GM12878 (cell line): ENCODE results near the gene DDX50. TPM values are rescaled to one million over a fixed set of nuclear protein-coding genes. Genes with fewer than 3 reads are reported as not detected.

ENCODE experiments used
- ATAC-seq: fragments of 200-7000 bp; cut with Tn5 transposase; 3 replicates; pipeline ENCODE4 v1.9.1; 2020; ENCODE audit warnings: mild to moderate bottlenecking, moderate library complexity
- BruUV-seq: library from RNA; stranded (reverse); fragments of 400-500 nt; replicated peaks from 2 replicates; lab custom pipeline; 2021; lab: Mats Ljungman, UMichigan
- CTCF ChIA-PET: fragments of 300-600 bp; sonication (Branson Sonifier 250); formaldehyde crosslinking; extraction: SDS; loops from one replicate; lab custom pipeline; 2021; ENCODE audit warnings: inconsistent platforms; lab: Yijun Ruan, JAX
- POLR2A ChIA-PET: fragments of 350-600 bp; formaldehyde crosslinking; extraction: SDS; loops from one replicate; lab custom pipeline; 2021; ENCODE audit warnings: inconsistent platforms; lab: Charles Lee
- RAD21 ChIA-PET: fragments of 300-600 bp; sonication (Branson Sonifier 250); formaldehyde crosslinking; loops from one replicate; lab custom pipeline; 2023; ENCODE audit warnings: antibody characterized with exemption; ENCODE audit not compliant: unreplicated experiment; lab: Charles Lee
- SMC1A ChIA-PET: fragments of 300-600 bp; sonication (Branson Sonifier 250); formaldehyde crosslinking; loops from one replicate; lab custom pipeline; 2023; ENCODE audit not compliant: unreplicated experiment, uncharacterized antibody; lab: Charles Lee
- DNase-seq: peaks from one replicate; pipeline ENCODE4 v3.0.0-alpha.2; 2011; ENCODE audit warnings: low read depth, low spot score
- FAIRE-seq: peaks from 3 replicates; lab custom pipeline; 2011; peaks lifted over from hg19 to GRCh38; lab: Jason Lieb, UNC
- H2AFZ ChIP-seq: 2 replicates; pipeline ENCODE4 v1.6.0; 2011; ENCODE audit warnings: low read depth, low read length, control low read depth; ENCODE audit not compliant: control insufficient read depth
- H3K27ac ChIP-seq: 2 replicates; pipeline ENCODE4 v1.5.1; 2011; ENCODE audit warnings: control low read depth; ENCODE audit not compliant: control insufficient read depth, insufficient read depth
- H3K27me3 ChIP-seq, 2 experiments: replicated peaks in 1 of 2; 2 replicates each; pipeline versions ENCODE4 v1.6.0 to v1.6.1; 2011; ENCODE audit warnings: low read length in 1 of 2; ENCODE audit not compliant: control insufficient read depth in 2 of 2, insufficient read depth in 2 of 2
- H3K36me3 ChIP-seq, 2 experiments: 2 replicates each; pipeline ENCODE4 v1.5.1; 2011; ENCODE audit warnings: low read length in 1 of 2; ENCODE audit not compliant: control insufficient read depth in 2 of 2, insufficient read depth in 2 of 2
- H3K4me1 ChIP-seq: 2 replicates; pipeline ENCODE4 v1.6.1; 2011; ENCODE audit warnings: mild to moderate bottlenecking, low read length, moderate library complexity, mixed read lengths; ENCODE audit not compliant: control insufficient read depth, insufficient read depth
- H3K4me2 ChIP-seq: 2 replicates; pipeline ENCODE4 v1.6.0; 2011; ENCODE audit warnings: control low read depth; ENCODE audit not compliant: control insufficient read depth, insufficient read depth
- H3K4me3 ChIP-seq: fragments of 200-600 bp; sonication (generic); 2 replicates; pipeline ENCODE4 v1.5.1; 2016
- H3K79me2 ChIP-seq: 2 replicates; pipeline ENCODE4 v1.6.0; 2011; ENCODE audit warnings: low read length; ENCODE audit not compliant: control insufficient read depth, insufficient read depth
- H3K9ac ChIP-seq: 2 replicates; pipeline ENCODE4 v1.8.0; 2011; ENCODE audit warnings: low read length, control low read depth, mixed read lengths; ENCODE audit not compliant: control insufficient read depth, insufficient read depth
- H3K9me3 ChIP-seq: replicated peaks from 3 replicates; pipeline ENCODE4 v1.5.1; 2011; ENCODE audit warnings: mild to moderate bottlenecking, low read length; ENCODE audit not compliant: control insufficient read depth, insufficient read depth
- H4K20me1 ChIP-seq: 2 replicates; pipeline ENCODE4 v1.6.0; 2011; ENCODE audit not compliant: control insufficient read depth, insufficient read depth
- BMI1 ChIP-seq: fragments of 450-650 bp; IDR thresholded peaks from 2 replicates; pipeline ENCODE4 v1.6.1; 2016; ENCODE audit warnings: mild to moderate bottlenecking, moderate library complexity, borderline replicate concordance
- CEBPZ ChIP-seq: fragments of 150-350 bp; IDR thresholded peaks from 2 replicates; pipeline ENCODE4 v1.6.1; 2016; ENCODE audit warnings: low read depth, low read length
- HDAC2 ChIP-seq: fragments of 200-600 bp; sonication (generic); IDR thresholded peaks from 2 replicates; pipeline ENCODE4 v1.6.1; 2017
- IKZF1 ChIP-seq: fragments of 450-650 bp; conservative IDR thresholded peaks from 2 replicates; pipeline ENCODE4 v1.6.1; 2017; ENCODE audit warnings: antibody characterized with exemption, mild to moderate bottlenecking
- KDM1A ChIP-seq: fragments of 200-600 bp; sonication (generic); IDR thresholded peaks from 2 replicates; pipeline ENCODE4 v1.6.1; 2016; ENCODE audit warnings: borderline replicate concordance
- MEF2A ChIP-seq: IDR thresholded peaks from 2 replicates; pipeline ENCODE4 v1.6.1; 2011; ENCODE audit warnings: low read depth, mild to moderate bottlenecking, low read length, moderate library complexity; ENCODE audit not compliant: insufficient read depth
- MXI1 ChIP-seq: fragments of 150-350 bp; IDR thresholded peaks from 2 replicates; pipeline ENCODE4 v1.6.1; 2011; ENCODE audit warnings: low read depth, mild to moderate bottlenecking, inconsistent platforms, low read length, improper control_type of control experiment
- MYB ChIP-seq: fragments of 150-350 bp; IDR thresholded peaks from 2 replicates; pipeline ENCODE4 v1.6.1; 2014; ENCODE audit warnings: mild to moderate bottlenecking, low read depth, low read length, borderline replicate concordance
- RELA ChIP-seq: fragments of 450-650 bp; IDR thresholded peaks from 2 replicates; pipeline ENCODE4 v1.8.0; 2014; ENCODE audit warnings: borderline replicate concordance; ENCODE audit not compliant: partially characterized antibody
- SREBF2 ChIP-seq: IDR thresholded peaks from 2 replicates; pipeline ENCODE4 v1.6.1; 2012; ENCODE audit warnings: mild to moderate bottlenecking, low read length
- ZNF592 ChIP-seq: fragments of 450-650 bp; IDR thresholded peaks from 2 replicates; pipeline ENCODE4 v1.6.1; 2017; ENCODE audit warnings: mild to moderate bottlenecking, moderate library complexity
- WGBS: methylation state at CpG from one replicate; pipeline ENCODE4 v1.1.6; 2016; ENCODE audit warnings: low lambda C conversion rate; ENCODE audit not compliant: insufficient replicate concordance, insufficient coverage; ENCODE audit errors: missing lambda C conversion rate; 5-methylcytosine and 5-hydroxymethylcytosine counted together
- in situ Hi-C: fragments of 300-500 bp; cut with MboI; formaldehyde crosslinking; loops from 9 replicates; pipeline ENCODE4 v1.14.3; 2018; ENCODE audit warnings: mixed read lengths
- intact Hi-C: fragments of 100-400 bp; cut with micrococcal nuclease; formaldehyde crosslinking; loops from one replicate; pipeline ENCODE4 v1.14.2; 2022; ENCODE audit not compliant: unreplicated experiment
- polyA plus RNA-seq, 11 experiments: library from polyadenylated mRNA; depleted of rRNA in 4 of 11; unstranded in 6 of 11; stranded (reverse) in 5 of 11; fragments of >200 nt; fragmentation: Nextera tagmentation in 4 of 11; fragmentation: Illumina TruSeq in 1 of 11; extraction: Ambion mirVana in 4 of 11; extraction: Trizol in 1 of 11; gene quantifications; 1 replicate in 1 of 11; 2 replicates in 10 of 11; pipeline versions ENCODE4 v1.2.1 to v1.2.3, GENCODE V29; 2011 to 2016; ENCODE audit warnings: inconsistent platforms in 2 of 11, missing spikeins in 2 of 11, low read depth in 1 of 11
- total RNA-seq, 4 experiments: library from RNA; depleted of rRNA in 3 of 4; stranded (reverse); fragments of >200 nt in 3 of 4; fragmentation: Illumina TruSeq in 1 of 4; extraction: Trizol in 1 of 4; gene quantifications; 2 replicates each; pipeline versions ENCODE4 v1.2.1 to v1.2.3, GENCODE V29; 2013 to 2021
- TF ChIP-seq, protein P1 (sequence below): fragments of 450-650 bp; IDR thresholded peaks from 2 replicates; pipeline ENCODE4 v1.6.1; 2017; ENCODE audit warnings: mild to moderate bottlenecking, low read depth, inconsistent platforms; ENCODE audit not compliant: poor library complexity, severe bottlenecking

Gene DDX50
- total and polyA plus RNA-seq, 10 of the 15 experiments (the other 5 are each of a cell fraction or from before 2014, with no cell fraction given), result 24.9 to 52.0 (median 36.8) TPM

DNA sequence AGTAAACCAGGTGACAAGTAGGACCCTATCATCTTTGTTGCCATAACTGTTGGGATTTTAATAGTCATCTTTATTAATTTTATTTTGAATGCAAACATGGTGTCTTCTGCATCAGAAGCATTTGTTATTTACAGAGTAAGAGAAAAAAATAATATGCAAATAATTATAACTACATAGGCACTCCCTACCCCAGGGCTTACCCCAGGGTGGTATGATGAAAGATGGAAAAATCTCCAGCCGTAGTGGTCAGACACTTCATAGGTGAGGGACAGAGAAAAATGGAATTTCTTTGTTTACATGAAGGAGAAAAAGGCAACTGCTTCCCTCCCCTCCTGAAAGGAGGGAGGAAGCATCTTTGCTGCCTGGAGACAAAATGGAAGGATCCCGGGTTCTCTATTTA lies 44.1 kb upstream of the DDX50 start:
- no peak overlapping the region for H3K27ac ChIP-seq
- FAIRE-seq (no peak), ATAC-seq (no peak), DNase-seq (no peak)
- intact Hi-C loops (no loop called here), in situ Hi-C loops (no loop called here)
- ChIA-PET POLR2A (no interaction called here), CTCF (interaction anchor here (0.7 kb wide), 1 partner anchor 652 kb away, joined by 3 read pairs; no protein-coding TSS in a partner anchor), RAD21 (no interaction called here), SMC1A (no interaction called here)
- no TSS peak for BruUV-seq
- 3% methylated on average over 2 of the region's 2 CpGs for WGBS
- no peaks in the 10 kb centered on the region for H3K4me1 ChIP-seq
- no peaks in the 10 kb centered on the region for H3K79me2 ChIP-seq
- no peak overlapping the region for H3K4me3 ChIP-seq
- H3K9ac ChIP-seq, result no peak overlapping the region
- H3K36me3 ChIP-seq, result no peaks in the 10 kb centered on the region
- no peaks in the 10 kb centered on the region for H3K27me3 ChIP-seq
- H2AFZ ChIP-seq, result no peak overlapping the region
- peaks cover 7% of the 10 kb centered on the region; the same call in 2 of the 3 replicates for H3K9me3 ChIP-seq
- H4K20me1 ChIP-seq, result no peaks in the 10 kb centered on the region
- no peak overlapping the region for H3K4me2 ChIP-seq
- TF ChIP-seq MEF2A (no peak), ZNF592 (no peak), MXI1 (no peak), CEBPZ (no peak), HDAC2 (no peak), IKZF1 (no peak), BMI1 (no peak), RELA (no peak), KDM1A (no peak), MYB (no peak), SREBF2 (no peak)
- TF ChIP-seq, protein P1, sequence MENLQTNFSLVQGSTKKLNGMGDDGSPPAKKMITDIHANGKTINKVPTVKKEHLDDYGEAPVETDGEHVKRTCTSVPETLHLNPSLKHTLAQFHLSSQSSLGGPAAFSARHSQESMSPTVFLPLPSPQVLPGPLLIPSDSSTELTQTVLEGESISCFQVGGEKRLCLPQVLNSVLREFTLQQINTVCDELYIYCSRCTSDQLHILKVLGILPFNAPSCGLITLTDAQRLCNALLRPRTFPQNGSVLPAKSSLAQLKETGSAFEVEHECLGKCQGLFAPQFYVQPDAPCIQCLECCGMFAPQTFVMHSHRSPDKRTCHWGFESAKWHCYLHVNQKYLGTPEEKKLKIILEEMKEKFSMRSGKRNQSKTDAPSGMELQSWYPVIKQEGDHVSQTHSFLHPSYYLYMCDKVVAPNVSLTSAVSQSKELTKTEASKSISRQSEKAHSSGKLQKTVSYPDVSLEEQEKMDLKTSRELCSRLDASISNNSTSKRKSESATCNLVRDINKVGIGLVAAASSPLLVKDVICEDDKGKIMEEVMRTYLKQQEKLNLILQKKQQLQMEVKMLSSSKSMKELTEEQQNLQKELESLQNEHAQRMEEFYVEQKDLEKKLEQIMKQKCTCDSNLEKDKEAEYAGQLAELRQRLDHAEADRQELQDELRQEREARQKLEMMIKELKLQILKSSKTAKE, result no peak
